ENCODE results near the gene BMPR1B.

Gene BMPR1B

DNA sequence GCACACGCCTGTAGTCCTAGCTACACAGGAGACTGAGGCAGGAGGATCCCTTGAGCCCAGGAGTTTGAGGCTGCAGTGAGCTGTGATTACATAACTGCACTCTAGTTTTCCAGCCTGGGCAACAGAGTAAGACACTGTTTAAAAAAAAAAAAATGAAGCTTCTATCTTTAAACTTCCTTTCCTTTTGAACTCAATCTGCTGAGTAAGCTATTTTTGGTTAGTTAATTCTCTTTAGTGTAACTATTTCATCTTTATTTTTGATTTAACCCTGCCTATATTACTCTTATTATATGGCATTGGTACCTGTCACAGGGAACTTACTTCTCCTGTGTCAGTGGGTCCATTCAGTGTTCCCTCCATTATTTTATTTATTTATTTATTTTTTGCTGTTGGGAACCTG, 160.8 kb downstream of the BMPR1B start:
- DNase-seq, result no peak

GRCh38 chr4:94920369-94920768, 162.6 kb downstream of the BMPR1B start:
- no peak for DNase-seq

- DNase-seq, result no peak
These were observed 166.8 kb downstream of the BMPR1B start for GRCh38 chr4:94924566-94924965.

GRCh38 chr4:94925764-94926347, 168.1 kb downstream of the BMPR1B start:
- no peak for DNase-seq

DNA sequence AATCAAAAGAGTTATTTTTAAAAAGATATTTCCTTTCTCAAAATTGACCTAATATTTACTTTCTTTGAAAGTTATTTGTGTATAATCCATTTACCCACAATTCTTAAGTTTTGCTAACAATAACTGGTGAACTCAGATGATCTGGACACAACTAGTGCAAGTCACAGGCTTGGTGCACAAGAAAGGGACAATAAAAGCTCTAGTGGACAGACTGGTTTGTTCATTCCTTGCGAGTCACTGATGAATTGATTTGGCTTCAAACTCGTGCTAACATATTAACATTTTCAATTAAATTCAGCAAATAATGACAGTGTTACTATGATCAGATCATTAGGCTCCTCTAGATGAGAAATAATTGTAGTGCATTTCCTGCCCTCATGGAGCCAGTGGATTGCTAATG, 169.2 kb downstream of the BMPR1B start:
- no peak for DNase-seq

GRCh38 chr4:94927696-94928095, 169.9 kb downstream of the BMPR1B start:
- no peak for DNase-seq

DNA sequence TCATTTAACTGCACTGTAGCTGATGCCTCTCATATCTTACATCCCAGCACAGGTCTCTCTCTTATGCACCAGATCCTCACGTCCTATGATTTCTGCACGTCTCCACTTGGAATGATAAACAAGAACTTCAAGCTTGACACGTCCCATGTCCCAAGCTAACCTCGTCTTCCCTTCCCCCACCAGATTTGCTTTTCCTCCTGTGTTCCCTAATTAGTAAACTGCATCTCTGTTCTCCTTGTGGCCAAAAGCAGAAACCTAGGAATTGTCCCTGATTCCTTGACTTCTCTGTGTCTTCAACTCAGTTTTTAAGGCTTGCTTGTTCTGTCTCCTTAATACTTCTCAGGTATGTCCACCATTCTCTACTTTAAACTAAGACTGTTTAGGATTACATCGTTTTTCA, 171.9 kb downstream of the BMPR1B start:
- DNase-seq, result no peak

DNA sequence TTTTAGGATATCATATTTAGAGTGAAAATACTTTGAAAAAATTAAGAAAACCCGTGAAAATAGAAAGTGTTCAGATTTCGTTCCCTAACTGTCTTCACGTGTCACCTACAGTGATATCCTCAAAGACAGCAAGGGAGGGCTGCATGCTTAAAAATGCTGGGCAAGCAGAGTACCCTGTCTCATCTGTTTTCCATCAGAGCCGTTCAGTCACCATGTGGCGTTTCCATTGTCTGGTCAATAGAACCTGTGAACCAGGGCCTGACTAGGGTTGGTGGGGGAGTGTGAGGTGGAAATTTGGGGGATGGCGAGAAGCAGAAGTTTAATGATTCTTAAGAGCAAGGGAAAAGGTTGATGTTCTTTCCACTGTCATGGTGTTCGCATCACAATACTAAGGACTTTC, 173.9 kb downstream of the BMPR1B start:
- DNase-seq, result no peak

GRCh38 chr4:94932366-94932765, 174.6 kb downstream of the BMPR1B start:
- no peak for DNase-seq

GRCh38 chr4:94933799-94934198, 176.0 kb downstream of the BMPR1B start:
- DNase-seq, result no peak

DNA sequence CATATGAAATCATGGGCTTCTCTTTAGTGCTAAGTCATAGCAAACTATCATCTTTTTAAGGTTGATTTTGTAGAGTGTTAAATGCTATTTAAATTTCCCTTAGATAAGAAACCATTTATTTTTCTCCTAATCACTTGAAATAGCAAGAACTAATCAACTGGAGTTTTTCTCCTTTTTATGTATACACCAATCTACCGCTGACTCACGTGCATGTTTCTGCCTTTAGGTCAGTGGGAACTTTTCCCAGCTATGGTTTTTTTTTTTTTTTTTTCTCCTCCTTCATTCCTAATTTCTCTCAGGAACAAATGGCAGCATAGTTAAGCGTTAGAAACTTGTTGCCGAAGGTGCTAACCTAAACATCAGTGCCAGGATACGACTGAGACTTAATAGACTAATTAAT, 176.4 kb downstream of the BMPR1B start:
- no peak for DNase-seq

- DNase-seq, result no peak
These were observed 177.1 kb downstream of the BMPR1B start for GRCh38 chr4:94934864-94935263.

GRCh38 chr4:94936854-94937253, 179.1 kb downstream of the BMPR1B start:
- no peak for DNase-seq

DNA sequence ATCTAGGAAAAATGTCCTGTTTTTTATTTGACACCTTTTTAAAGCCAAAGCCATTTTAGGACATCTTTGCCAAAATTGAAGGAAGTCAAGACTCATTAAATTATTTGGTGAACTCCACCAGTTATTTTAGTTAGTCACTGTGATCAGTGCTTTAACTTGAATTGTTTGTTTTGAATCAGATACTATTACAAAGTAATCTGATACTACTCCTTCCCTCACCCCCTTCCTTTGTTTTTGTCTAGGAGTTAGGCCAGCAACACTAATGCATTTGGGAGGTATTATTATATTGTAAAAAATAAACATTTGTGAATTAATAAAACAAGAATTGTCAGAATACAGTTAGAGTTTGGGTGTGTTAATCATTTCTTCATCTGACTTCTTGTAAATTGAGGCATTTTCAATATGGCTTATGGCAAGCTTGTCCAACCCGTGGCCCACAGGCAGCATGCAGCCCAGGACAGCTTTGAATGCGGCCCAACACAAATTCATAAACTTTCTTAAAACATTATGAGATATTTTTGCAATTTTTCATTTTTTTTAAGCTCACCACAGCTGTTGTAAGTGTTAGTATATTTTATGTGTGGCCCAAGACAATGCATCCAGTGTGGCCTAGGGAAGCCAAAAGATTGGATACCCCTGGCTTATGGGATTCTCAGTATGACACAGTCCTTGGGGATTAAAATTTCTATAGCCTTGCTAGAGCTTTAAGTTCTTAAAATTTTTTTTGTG, 182.2 kb downstream of the BMPR1B start:
- DNase-seq, result no peak

GRCh38 chr4:94940520-94940908, 182.8 kb downstream of the BMPR1B start:
- DNase-seq, result no peak

- DNase-seq, result no peak
These were observed 184.0 kb downstream of the BMPR1B start for GRCh38 chr4:94941706-94942105.

DNA sequence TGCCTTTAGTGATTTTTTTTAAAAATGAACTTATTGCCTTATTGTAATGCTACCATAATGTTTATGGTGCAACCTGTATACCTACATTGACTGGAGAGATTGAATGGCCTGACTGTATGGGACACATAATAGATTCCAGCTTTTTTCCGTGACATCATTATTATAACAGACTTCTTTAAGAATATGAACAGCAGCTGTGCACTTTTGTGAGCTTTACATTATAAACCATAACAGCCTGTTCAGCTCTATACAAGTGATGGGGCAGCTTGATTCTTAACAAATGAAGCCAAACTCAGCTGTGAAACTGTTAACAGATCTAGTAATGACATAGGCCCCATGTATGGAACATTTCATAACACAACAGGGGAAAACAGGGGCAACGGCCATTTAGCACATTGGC, 187.0 kb downstream of the BMPR1B start:
- DNase-seq, result no peak

GRCh38 chr4:94947681-94948108, 189.9 kb downstream of the BMPR1B start:
- DNase-seq, result no peak

GRCh38 chr4:94954251-94954650, 196.5 kb downstream of the BMPR1B start:
- DNase-seq, result no peak

GRCh38 chr4:94957030-94957429, 199.3 kb downstream of the BMPR1B start:
- no peak for DNase-seq

DNA sequence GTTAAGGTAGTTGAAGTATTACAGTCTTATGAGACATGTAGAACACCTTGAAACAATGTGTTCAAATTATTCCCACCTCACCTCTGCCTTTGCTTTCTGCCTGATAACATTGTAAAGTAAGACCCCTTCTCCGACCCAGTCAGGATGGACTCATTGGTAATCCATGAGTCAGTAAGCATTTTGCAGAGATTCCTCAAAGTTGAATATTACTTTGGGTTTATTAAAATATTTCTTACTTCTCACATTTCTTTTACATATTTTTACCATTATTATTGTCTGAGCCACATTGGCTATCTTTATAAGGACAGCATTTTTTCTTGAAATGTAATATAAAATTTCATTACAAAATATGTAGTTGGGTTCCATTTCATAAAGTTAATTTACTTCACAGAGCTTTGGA, 201.6 kb downstream of the BMPR1B start:
- DNase-seq, result no peak

DNA sequence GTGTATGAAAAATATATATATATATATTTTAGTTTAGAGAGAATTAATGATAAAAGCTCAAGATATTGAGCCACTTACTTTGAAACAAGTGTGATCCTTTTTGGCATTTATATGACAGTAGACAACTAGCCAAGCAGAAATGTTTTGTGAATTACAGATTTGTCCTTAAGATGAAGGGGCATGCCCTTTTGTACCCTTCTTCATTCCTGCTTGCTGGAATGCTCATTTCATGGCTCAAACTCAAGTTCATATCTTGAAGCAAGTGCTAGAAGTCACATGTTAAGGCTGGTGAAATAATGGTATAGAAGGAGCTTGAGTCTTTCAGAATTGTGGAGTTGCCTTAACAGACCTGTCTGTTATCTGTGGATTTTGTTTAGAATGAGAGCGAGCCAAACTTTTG, 203.0 kb downstream of the BMPR1B start:
- no peak for DNase-seq

DNA sequence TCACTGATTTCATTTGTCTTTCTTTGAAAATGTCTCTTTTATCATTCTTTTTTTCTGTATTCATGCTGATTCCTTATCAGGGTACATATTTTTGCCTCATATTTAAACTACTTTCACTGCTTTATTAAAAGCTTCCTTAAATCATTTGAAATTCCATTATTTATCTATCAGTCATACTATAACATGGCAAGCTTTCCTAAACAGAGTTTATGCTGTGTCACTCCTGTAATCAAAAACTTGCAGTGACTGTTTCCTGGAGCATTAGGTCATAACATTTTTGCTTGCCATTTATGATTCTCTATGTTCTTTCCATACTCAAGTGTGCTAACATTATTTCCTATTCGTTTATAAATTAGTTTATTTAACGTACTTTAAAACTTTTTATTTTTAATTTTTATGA, 203.7 kb downstream of the BMPR1B start:
- no peak for DNase-seq

GRCh38 chr4:94962484-94962883, 204.7 kb downstream of the BMPR1B start:
- DNase-seq, result no peak

- no peak for DNase-seq
These were observed 208.1 kb downstream of the BMPR1B start for GRCh38 chr4:94965852-94966251.

Measured in CD4-positive, alpha-beta T cell treated with Interleukin-17A for 1 hour (primary cell).